Neutrophil (primary cell): ENCODE measurements around the gene INVS.

Source experiments
- H3K27ac ChIP-seq: fragments of 200-600 bp; sonication (generic); 2 replicates; pipeline ENCODE4 v1.5.1; 2016; ENCODE audit warnings: mild to moderate bottlenecking, moderate library complexity
- H3K27me3 ChIP-seq: fragments of 200-600 bp; sonication (generic); 2 replicates; pipeline ENCODE4 v1.6.0; 2016; ENCODE audit warnings: mild to moderate bottlenecking
- H3K36me3 ChIP-seq: fragments of 200-600 bp; sonication (generic); 2 replicates; pipeline ENCODE4 v1.5.1; 2017
- H3K4me1 ChIP-seq, 2 experiments: fragments of 200-600 bp in 1 of 2; sonication (generic) in 1 of 2; 1 replicate in 1 of 2; 2 replicates in 1 of 2; pipeline versions ENCODE4 v1.5.1 to v1.6.1; 2013 to 2016; ENCODE audit warnings: low read depth in 1 of 2, low read length in 1 of 2, mild to moderate bottlenecking in 1 of 2, moderate library complexity in 1 of 2; ENCODE audit not compliant: control insufficient read depth in 1 of 2, insufficient read depth in 1 of 2
- H3K4me3 ChIP-seq, 2 experiments: fragments of 200-600 bp in 1 of 2; sonication (generic) in 1 of 2; 1 replicate in 1 of 2; 2 replicates in 1 of 2; pipeline ENCODE4 v1.5.1; 2013 to 2016; ENCODE audit warnings: low read depth in 1 of 2, low read length in 1 of 2, mild to moderate bottlenecking in 1 of 2, moderate library complexity in 1 of 2
- H3K9me3 ChIP-seq: fragments of 200-600 bp; sonication (generic); 2 replicates; pipeline ENCODE4 v1.5.1; 2016
- CTCF ChIP-seq: fragments of 200-600 bp; sonication (generic); IDR thresholded peaks from 2 replicates; pipeline ENCODE4 v1.5.1; 2016; ENCODE audit warnings: antibody characterized with exemption

Gene INVS

GRCh38 chr9:100096378-100096916 lies 2.6 kb upstream of the INVS start:
- no peaks in the 10 kb centered on the region for H3K27me3 ChIP-seq
- H3K4me3 ChIP-seq: no peak overlapping the region
- H3K4me1 ChIP-seq: peaks cover 21% of the 10 kb centered on the region in 2 experiments
- TF ChIP-seq CTCF: no peak
- H3K27ac ChIP-seq: no peak overlapping the region
- H3K9me3 ChIP-seq: no peaks in the 10 kb centered on the region
- no peaks in the 10 kb centered on the region for H3K36me3 ChIP-seq

GRCh38 chr9:100098046-100098886 lies 777 bp upstream of the INVS start:
- TF ChIP-seq CTCF: no peak
- Histone ChIP-seq H3K27me3 (no peaks in the 10 kb centered on the region), H3K36me3 (no peaks in the 10 kb centered on the region), H3K9me3 (no peaks in the 10 kb centered on the region), H3K27ac (peak overlapping the region; percentile 89), H3K4me1 (peaks cover 21% of the 10 kb centered on the region in 2 experiments), H3K4me3 (peak overlapping the region; percentile 76)

GRCh38 chr9:100099722-100100042 lies 639 bp downstream of the INVS start:
- H3K4me3 ChIP-seq: peak overlapping the region; percentile 76
- H3K27me3 ChIP-seq: no peaks in the 10 kb centered on the region
- peaks cover 21% of the 10 kb centered on the region in 2 experiments for H3K4me1 ChIP-seq
- peak overlapping the region; percentile 89 for H3K27ac ChIP-seq
- no peak for TF ChIP-seq CTCF
- no peaks in the 10 kb centered on the region for H3K36me3 ChIP-seq
- H3K9me3 ChIP-seq: no peaks in the 10 kb centered on the region

- H3K4me3 ChIP-seq: peak overlapping the region; percentile 76
- H3K36me3 ChIP-seq: no peaks in the 10 kb centered on the region
- H3K27me3 ChIP-seq: no peaks in the 10 kb centered on the region
- peaks cover 21% of the 10 kb centered on the region in 2 experiments for H3K4me1 ChIP-seq
- H3K9me3 ChIP-seq: no peaks in the 10 kb centered on the region
- no peak overlapping the region for H3K27ac ChIP-seq
- no peak for TF ChIP-seq CTCF
These were observed 1.2 kb downstream of the INVS start for GRCh38 chr9:100100146-100100667.

GRCh38 chr9:100101608-100102007 lies 2.6 kb downstream of the INVS start:
- peaks cover 9% of the 10 kb centered on the region for H3K36me3 ChIP-seq
- no peak for TF ChIP-seq CTCF

More at GRCh38 chr9:100101608-100102007, 2.6 kb downstream of the INVS start:
- Histone ChIP-seq H3K4me3 (no peak overlapping the region), H3K9me3 (no peaks in the 10 kb centered on the region), H3K4me1 (peaks cover 21% of the 10 kb centered on the region in 2 experiments), H3K27ac (no peak overlapping the region), H3K27me3 (no peaks in the 10 kb centered on the region)
